GM12865 (cell line): Measurements from ENCODE around the gene MED9.

ENCODE experiments used
- DNase-seq: peaks from one replicate; pipeline ENCODE4 v3.0.0; 2010; ENCODE audit warnings: low read depth
- H3K4me3 ChIP-seq: 2 replicates; pipeline ENCODE4 v1.5.1; 2011; ENCODE audit warnings: mild to moderate bottlenecking, low read depth, low read length, control low read depth
- CTCF ChIP-seq: IDR thresholded peaks from 2 replicates; pipeline ENCODE4 v1.5.1; 2011; ENCODE audit warnings: low read length, control low read depth, low read depth, inconsistent platforms; ENCODE audit not compliant: insufficient read depth; ENCODE audit errors: missing control alignments

The MED9 gene

DNA sequence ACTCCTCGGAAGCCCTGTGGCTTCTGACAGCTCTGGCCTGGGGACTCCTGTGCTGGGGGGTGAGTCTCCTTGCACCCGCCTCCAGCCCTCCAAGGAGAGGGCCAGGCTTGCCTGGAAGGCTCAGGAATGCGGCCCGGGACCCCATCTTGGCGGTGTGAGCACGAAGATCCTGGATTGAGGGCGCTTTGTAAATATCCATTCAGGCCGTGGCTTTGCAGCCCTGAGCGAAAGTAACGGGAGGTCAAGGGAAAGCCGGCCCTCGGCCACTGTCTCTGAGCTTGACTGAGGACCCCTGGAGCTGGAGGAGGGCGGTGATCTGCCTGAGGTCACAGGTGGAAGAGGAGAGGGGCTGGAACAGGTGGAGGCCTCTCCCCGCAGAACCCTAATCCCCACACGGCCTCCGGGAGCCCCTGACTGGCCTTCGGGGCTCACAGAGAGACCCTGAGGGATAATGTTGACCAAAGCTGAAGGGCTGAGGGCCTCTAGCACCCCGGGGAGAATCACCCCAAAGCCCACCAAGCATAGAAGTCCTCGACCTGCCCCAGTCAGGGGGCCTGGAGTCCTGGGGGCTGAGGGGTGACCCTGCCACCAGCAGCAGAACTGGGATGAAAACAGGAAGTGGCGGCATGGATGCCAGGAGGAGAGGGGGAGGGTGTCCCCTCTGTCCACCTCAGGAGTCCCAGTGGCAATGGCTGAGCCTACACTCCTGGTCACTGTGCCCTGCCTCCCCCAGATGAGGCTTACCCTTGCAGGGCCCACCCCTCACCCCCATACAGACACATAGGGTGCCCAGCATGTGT, 27.7 kb downstream of the MED9 start:
- no peak for TF ChIP-seq CTCF
- DNase-seq, result no peak
- H3K4me3 ChIP-seq, result no peak overlapping the region

DNA sequence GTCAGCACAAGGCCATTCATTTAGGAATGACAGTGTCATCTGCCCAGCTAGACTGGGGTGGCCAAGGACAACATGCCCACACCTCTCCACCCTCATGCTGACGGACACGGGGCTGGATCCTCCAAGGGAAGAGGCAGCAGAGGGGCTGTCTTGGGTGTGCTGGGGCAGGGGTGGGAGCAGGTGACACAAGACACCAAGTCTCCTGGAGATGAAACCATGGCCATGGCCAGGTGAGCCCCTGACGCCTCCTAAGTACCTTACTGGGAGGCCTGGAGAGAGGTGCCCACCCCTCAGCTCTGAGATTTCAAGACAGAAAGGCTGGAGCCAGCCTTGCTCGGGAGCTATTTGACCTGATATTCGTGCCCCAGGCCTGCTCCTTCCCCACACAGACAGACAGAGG, 28.4 kb downstream of the MED9 start:
- no peak overlapping the region for H3K4me3 ChIP-seq
- TF ChIP-seq CTCF, result no peak
- DNase-seq, result no peak

- TF ChIP-seq CTCF, result no peak
- DNase-seq, result no peak
Observed at GRCh38 chr17:17505610-17506171, 28.9 kb downstream of the MED9 start.

GRCh38 chr17:17506181-17506741, 29.5 kb downstream of the MED9 start:
- DNase-seq, result no peak
- TF ChIP-seq CTCF, result no peak
- no peak overlapping the region for H3K4me3 ChIP-seq

More at GRCh38 chr17:17505610-17506171, 28.9 kb downstream of the MED9 start:
- H3K4me3 ChIP-seq, result no peak overlapping the region

GRCh38 chr17:17506893-17507464, 30.2 kb downstream of the MED9 start:
- no peak for DNase-seq
- no peak overlapping the region for H3K4me3 ChIP-seq
- TF ChIP-seq CTCF, result no peak

DNA sequence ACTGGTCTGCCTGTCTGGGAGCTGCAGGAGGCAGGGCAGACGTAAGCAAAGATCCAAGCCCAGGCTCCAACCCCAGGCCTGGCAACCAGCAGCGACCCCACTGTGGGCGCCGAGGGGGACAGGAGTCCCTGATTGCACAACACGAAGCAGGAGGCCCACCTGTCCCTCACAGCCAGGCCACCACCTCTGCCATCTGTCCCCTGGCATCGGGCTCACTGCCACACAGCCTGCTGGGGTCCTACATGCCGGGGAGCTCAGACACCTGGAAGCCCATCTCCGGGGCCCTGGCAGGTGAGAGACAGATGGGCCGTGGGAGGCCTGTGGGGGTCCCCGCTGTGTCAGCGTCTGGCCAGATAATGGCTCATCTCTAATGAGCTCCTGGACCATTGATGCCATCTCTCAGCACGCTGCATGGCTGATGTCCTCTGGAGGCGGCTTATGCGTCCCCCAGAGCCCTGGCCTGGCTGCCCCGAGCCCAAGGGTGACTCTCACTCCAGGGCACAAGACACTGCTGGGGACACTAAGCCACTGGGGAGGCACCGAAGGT, 30.7 kb downstream of the MED9 start:
- no peak overlapping the region for H3K4me3 ChIP-seq
- no peak for TF ChIP-seq CTCF
- DNase-seq, result no peak
